ENCODE results near the gene LRMDA.
"Not testable (repeated sequence)": the region's sequence is repeated elsewhere in the genome, so short reads cannot be mapped to it uniquely, and the experiment has no call there.

LRMDA gene

DNA sequence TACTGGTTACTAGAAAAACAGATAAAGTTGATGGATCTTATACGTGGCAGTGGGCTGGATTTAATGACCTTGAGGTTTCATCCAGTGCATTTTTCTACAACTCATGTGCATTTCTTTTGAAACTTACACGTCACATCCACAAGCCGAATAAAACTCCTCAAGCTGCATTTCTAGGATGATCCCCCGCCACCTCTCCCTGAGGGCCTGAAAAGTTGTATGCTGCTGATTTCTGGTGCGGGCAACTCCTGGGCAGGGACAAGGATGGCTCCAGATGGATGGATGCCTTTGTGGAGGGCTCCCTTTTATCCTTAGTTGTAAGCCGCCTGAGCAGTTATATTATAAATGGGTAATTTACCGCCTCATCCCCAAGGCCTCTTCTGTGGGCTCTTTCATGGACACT lies 1091.1 kb downstream of the LRMDA start:
- in situ Hi-C loops (cut with HindIII; ENCODE audit: low pct_ligation_motif_present, low pct_unique_long_range_greater_than_20kb, low sequenced_read_pairs): no loop called here
- DNase-seq: no peak

- in situ Hi-C loops (cut with HindIII; ENCODE audit: low pct_ligation_motif_present, low pct_unique_long_range_greater_than_20kb, low sequenced_read_pairs): no loop called here
- no peak for DNase-seq
These were observed 1091.8 kb downstream of the LRMDA start for GRCh38 chr10:76523246-76523645.

- DNase-seq: no peak
These were observed 1092.4 kb downstream of the LRMDA start for GRCh38 chr10:76523791-76524351.

DNA sequence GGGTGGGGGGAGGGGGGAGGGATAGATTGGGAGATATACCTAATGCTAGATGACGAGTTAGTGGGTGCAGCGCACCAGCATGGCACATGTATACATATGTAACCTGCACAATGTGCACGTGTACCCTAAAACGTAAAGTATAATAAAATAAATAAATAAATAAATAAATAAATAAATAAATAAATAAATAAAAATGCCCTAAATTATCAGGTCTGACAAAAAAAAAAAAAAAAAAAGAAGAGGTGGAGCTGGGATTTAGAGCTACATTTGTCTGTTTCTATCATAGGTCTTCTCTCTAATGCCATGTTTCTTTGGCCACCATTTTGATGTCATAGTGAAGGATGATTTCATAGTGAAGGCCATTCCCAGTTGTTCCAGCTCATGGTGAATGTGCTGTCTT lies 1095.4 kb downstream of the LRMDA start:
- in situ Hi-C loops (cut with HindIII; ENCODE audit: low pct_ligation_motif_present, low pct_unique_long_range_greater_than_20kb, low sequenced_read_pairs); DNase-seq: not testable (repeated sequence)

More at GRCh38 chr10:76523791-76524351, 1092.4 kb downstream of the LRMDA start:
- in situ Hi-C loops (cut with HindIII; ENCODE audit: low pct_ligation_motif_present, low pct_unique_long_range_greater_than_20kb, low sequenced_read_pairs): no loop called here

DNA sequence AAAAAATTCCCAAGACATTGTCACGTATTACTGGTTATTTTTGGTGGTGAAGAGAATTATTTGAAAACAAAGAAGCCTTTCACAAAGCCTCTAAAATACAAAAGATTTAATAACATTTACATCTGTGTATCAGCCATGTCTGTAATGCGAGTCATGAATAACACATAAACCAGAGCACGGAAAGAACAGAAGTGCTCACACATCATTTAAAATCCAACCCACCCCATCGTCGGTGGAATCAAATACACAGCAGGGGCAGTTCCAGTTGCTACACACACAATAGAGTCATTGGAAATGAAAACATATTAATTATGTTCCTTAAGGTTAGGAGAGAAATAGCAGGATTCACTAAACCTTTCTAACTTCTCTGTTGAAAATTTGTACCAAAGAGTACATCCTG lies 1108.9 kb downstream of the LRMDA start:
- no peak for DNase-seq
- in situ Hi-C loops (cut with HindIII; ENCODE audit: low pct_ligation_motif_present, low pct_unique_long_range_greater_than_20kb, low sequenced_read_pairs): no loop called here

DNA sequence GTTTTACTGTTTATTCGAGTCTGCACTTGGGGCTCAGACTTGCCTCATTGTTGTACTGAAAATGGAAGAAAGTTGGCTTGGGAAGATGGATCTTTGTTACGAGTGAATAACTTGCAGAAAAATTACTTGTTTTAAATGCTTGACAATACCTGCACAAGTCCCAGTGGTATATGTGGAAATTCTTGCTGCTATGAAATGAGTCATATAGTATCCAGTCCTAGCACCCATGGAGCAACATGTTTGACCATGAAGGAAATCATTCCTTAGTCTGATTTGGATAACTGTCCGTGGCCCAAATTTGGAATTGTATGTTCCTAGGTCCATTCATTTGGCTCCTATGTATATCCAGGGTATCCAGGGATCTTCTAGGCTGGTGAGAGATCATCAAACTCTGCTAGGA lies 1109.4 kb downstream of the LRMDA start:
- in situ Hi-C loops (cut with HindIII; ENCODE audit: low pct_ligation_motif_present, low pct_unique_long_range_greater_than_20kb, low sequenced_read_pairs): no loop called here
- DNase-seq: no peak

GRCh38 chr10:76541852-76542251 lies 1110.4 kb downstream of the LRMDA start:
- in situ Hi-C loops (cut with HindIII; ENCODE audit: low pct_ligation_motif_present, low pct_unique_long_range_greater_than_20kb, low sequenced_read_pairs): no loop called here
- DNase-seq: no peak

DNA sequence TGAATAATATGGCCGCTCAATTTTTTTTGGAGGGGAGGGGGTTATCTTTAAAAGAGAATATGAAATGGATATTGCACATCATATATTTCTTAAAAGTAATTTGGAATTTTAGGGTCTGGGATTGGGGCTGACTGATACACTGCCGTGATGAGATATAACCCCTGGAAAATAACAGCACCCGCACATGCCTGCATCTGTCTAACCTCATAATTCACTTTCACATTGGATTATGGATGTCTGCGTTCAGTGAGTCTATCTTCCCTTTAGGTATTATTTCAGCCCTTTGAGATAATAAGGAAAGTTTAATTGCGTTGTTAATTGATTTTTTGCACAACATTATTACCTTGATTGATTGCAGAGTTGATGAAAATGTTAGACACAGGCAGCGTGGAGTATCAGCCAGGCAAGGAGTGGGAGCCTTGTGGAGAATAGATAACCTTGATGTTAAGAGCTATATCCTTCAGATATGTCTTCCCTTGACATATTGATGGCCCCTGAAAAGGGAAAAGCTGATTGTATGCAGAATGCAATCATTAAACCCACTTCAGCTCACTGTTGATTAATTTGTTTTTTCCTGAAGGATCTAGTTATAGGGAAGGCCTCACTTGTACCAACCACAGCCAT lies 1111.0 kb downstream of the LRMDA start:
- in situ Hi-C loops (cut with HindIII; ENCODE audit: low pct_ligation_motif_present, low pct_unique_long_range_greater_than_20kb, low sequenced_read_pairs): no loop called here
- DNase-seq: no peak

GRCh38 chr10:76543655-76544054 lies 1112.2 kb downstream of the LRMDA start:
- in situ Hi-C loops (cut with HindIII; ENCODE audit: low pct_ligation_motif_present, low pct_unique_long_range_greater_than_20kb, low sequenced_read_pairs): no loop called here
- DNase-seq: no peak

- in situ Hi-C loops (cut with HindIII; ENCODE audit: low pct_ligation_motif_present, low pct_unique_long_range_greater_than_20kb, low sequenced_read_pairs): no loop called here
- no peak for DNase-seq
These were observed 1113.4 kb downstream of the LRMDA start for GRCh38 chr10:76544789-76545188.

- DNase-seq: no peak
- in situ Hi-C loops (cut with HindIII; ENCODE audit: low pct_ligation_motif_present, low pct_unique_long_range_greater_than_20kb, low sequenced_read_pairs): no loop called here
These were observed 1115.0 kb downstream of the LRMDA start for GRCh38 chr10:76546411-76546810.

GRCh38 chr10:76547352-76547972 lies 1116.0 kb downstream of the LRMDA start:
- in situ Hi-C loops (cut with HindIII; ENCODE audit: low pct_ligation_motif_present, low pct_unique_long_range_greater_than_20kb, low sequenced_read_pairs): no loop called here
- peak; percentile 87 for DNase-seq

- DNase-seq: no peak
- in situ Hi-C loops (cut with HindIII; ENCODE audit: low pct_ligation_motif_present, low pct_unique_long_range_greater_than_20kb, low sequenced_read_pairs): no loop called here
These were observed 1117.3 kb downstream of the LRMDA start for GRCh38 chr10:76548716-76549115.

- DNase-seq: no peak
- in situ Hi-C loops (cut with HindIII; ENCODE audit: low pct_ligation_motif_present, low pct_unique_long_range_greater_than_20kb, low sequenced_read_pairs): no loop called here
These were observed 1117.7 kb downstream of the LRMDA start for GRCh38 chr10:76549171-76549570.

DNA sequence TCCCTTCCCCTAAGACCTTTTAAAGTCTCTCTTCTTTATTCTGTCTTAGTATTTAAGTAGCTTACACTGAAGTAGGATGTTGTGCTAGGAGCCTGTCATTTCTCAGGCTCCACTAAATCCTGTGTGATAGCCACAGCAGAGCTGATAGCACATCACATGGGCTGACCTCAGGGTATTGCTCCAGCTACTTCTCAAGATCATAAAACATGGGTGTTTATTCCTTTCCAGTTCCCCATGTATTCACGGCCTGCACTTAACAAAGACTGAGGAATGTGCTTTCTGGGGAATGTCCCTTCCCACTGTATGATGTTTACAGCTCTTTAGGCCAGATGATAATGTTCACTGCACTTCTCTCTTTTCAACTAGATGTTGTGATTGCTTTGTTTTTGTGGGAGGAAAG lies 1119.4 kb downstream of the LRMDA start:
- no peak for DNase-seq
- in situ Hi-C loops (cut with HindIII; ENCODE audit: low pct_ligation_motif_present, low pct_unique_long_range_greater_than_20kb, low sequenced_read_pairs): no loop called here

- DNase-seq: no peak
- in situ Hi-C loops (cut with HindIII; ENCODE audit: low pct_ligation_motif_present, low pct_unique_long_range_greater_than_20kb, low sequenced_read_pairs): no loop called here
These were observed 1120.9 kb downstream of the LRMDA start for GRCh38 chr10:76552091-76552873.

DNA sequence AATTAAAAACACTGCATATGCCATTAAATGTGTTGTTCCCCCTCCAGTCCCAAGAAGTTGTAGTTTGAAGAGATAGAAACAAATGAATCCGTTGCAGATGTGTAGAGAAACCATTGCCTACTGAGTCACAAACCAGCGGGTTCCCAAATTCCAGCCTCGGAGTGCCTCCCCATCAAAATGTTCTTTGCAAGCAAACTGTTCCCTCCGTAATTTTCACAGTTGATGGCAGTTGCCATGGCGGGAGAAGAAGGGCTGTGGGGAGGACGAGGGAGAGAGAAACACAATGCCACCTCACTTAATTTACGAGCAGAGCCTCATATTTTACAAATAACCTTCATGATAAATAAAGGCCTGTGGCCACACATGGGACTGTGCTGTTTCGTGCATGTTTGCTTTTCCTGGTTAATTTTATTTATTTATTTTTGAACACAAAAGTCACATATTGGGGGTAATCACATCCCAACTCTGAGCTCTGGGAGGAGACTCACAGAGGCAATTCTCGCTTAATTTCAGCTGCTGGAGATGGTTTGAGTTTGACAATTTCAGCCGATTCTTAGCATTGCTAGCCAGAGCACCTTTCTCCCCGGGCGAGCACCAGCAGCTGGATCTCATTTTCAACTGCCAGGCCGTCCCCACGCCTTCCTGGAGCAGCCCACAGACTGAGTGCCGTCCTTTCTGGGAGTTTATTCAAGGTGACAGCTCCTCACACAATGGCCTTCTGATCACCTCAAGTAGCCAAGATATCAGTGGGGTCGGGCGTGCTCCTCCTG lies 1122.0 kb downstream of the LRMDA start:
- in situ Hi-C loops (cut with HindIII; ENCODE audit: low pct_ligation_motif_present, low pct_unique_long_range_greater_than_20kb, low sequenced_read_pairs): no loop called here
- no peak for DNase-seq

GRCh38 chr10:76554033-76554408 lies 1122.6 kb downstream of the LRMDA start:
- in situ Hi-C loops (cut with HindIII; ENCODE audit: low pct_ligation_motif_present, low pct_unique_long_range_greater_than_20kb, low sequenced_read_pairs): no loop called here
- no peak for DNase-seq

DNA sequence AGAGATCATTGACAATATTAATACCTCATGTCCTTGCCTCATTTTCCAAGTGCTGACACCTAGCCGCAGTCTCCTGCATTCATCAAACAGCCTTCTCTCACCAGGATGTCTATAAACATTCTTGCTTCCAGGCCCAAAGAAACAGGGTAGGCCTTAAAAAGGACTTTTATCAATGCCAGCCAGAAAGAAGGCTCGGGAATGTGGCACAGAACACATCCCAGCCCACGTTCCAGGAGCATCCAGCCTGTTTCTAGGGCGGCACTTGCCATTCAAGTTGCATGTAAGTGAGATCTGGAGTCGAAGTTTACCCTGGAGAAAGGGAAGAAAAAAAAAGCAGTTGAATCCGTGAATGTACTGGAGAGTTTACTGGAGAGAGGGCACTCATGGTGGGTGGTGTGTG lies 1123.1 kb downstream of the LRMDA start:
- in situ Hi-C loops (cut with HindIII; ENCODE audit: low pct_ligation_motif_present, low pct_unique_long_range_greater_than_20kb, low sequenced_read_pairs): no loop called here
- no peak for DNase-seq

Measured in ACHN (cell line).